GM18951 (cell line): Measurements from ENCODE around the gene MXRA8.

Experiments used
- POLR2A ChIP-seq: IDR thresholded peaks from 4 replicates; pipeline ENCODE4 v1.6.1; 2011; ENCODE audit warnings: mild to moderate bottlenecking; ENCODE audit not compliant: insufficient read length, insufficient read depth; ENCODE audit errors: extremely low read depth
- in situ Hi-C: fragments of 300-500 bp; cut with MboI; formaldehyde crosslinking; loops from one replicate; pipeline ENCODE4 v1.12.0; 2022; ENCODE audit warnings: low sequenced_read_pairs, mixed read lengths, inconsistent platforms; ENCODE audit not compliant: unreplicated experiment

Gene MXRA8

DNA sequence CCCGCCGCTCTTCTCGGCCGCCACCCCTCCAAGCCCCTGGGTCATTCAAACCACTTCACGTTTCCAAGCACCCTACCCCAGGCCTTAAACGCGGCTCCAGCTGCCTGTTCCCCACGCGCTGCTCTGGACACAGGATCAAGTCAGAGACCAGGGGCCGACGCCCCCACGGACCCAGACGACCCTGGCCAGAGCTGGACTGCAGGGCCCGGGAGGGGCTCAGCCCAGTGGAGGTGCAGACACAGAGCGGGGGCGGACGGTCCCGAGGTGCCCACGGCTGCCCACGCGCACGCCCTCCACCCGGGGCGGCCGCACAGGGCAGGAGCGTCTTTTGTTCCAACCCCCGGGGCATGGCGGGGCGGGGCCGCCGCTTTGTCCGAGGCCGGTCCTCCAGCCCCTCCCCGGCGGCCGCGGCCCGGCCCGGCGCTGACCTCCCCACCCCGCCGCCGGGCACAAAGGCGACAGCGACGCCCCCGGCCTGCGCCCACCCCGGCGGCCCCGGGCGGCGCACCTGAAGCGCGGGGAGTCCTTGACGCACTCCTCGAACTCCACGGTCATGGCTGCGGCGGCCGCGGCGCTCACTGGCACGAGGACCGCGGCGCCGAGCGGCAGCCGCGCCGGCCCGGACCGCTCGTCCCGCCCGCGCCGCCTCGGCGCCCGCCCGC, 51.0 kb downstream of the MXRA8 start:
- in situ Hi-C loops = no loop called here
- no peak for TF ChIP-seq POLR2A

DNA sequence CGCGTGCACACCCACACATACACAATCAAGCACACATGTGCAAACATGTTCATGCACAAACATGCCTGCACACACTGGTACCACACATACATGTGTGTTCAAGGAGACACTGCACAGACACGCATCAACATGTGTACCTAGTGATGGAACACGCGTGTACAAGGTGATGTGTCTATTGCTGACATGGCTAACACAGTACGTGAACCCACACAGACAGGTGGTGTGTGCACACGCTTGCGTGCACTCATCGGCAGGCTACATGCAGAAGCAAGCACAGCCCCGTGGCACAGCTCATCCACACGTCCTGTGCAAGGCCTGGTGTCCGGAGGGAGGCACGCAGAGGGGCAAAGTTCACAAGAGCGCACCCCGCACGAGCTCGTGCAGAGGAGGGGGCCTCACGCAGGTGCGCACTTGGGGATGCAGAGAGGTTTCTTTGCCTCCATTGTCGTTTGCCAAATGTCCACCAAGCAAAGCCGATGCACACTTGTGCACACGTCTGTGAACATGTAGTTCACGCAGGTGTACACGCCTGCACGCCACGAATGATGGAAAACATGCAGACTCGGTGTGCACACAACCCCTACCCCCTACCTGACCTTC, 51.6 kb downstream of the MXRA8 start:
- TF ChIP-seq POLR2A = no peak
- in situ Hi-C loops = no loop called here

DNA sequence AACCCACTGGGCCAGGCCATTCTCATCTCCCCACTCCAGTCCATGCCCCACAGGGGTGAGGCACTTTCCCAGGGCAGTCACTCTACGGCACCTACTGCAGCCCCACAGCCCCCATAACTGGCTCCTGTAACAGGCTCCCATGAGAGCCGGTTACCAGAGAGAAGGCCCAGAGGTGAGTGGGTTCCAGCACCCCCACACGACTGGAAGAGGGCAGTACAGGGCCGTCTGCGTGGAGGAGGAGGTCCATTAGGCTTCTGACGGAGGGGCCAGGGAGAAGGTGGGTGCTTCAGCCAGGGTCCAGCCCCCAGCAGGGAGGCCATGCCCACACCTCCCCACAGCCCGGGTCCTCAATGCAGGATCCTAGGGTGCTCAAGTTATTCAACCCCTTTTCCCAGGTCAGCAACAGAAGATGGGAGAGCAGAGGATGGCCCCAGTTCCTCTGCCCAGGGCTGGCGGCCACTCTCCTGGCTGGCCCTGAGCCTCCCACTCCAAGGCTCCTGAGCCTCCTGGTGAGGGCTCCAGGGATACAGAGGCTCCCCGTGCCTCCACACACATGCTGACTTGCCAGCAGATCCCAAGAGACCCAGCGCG, 52.2 kb downstream of the MXRA8 start:
- no peak for TF ChIP-seq POLR2A
- in situ Hi-C loops = no loop called here

DNA sequence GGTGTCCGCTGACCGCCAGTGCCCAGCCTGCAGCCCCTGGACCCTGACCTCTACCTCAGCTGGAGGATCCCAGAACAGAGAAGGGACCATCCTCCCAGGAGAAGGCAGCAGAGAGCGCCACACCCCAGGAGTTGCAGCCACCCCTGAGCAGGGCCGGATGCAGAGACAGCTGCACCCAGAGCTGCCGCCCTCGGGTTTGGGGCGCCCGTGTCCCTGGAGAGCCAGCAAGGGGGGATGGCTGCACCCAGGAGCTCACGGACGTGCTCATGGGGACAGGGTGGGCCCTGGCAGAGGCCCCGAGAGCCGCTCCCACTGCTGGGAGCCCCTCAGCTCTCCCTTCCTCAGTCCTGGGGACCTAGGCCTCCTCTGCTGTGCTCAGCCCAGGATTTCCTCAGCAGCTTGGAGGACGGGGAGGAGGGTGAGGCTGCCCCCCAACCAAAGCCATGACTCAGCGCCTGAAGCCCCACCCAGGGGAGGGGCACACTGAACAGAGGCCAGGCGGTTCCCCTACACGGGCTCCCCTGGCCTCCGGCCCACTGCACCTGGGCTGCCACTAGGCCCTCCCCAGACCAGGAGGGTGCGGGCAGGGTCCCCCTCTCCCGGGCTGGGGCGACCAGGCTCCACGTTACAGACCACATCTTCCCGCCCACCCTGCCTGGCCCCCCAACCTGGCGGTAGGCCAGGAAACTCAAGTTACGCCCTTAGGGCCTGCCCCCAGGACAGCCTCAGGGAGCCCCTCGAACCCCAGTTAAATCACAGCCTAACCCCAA, 52.9 kb downstream of the MXRA8 start:
- TF ChIP-seq POLR2A = peak; percentile 48
- in situ Hi-C loops = no loop called here

DNA sequence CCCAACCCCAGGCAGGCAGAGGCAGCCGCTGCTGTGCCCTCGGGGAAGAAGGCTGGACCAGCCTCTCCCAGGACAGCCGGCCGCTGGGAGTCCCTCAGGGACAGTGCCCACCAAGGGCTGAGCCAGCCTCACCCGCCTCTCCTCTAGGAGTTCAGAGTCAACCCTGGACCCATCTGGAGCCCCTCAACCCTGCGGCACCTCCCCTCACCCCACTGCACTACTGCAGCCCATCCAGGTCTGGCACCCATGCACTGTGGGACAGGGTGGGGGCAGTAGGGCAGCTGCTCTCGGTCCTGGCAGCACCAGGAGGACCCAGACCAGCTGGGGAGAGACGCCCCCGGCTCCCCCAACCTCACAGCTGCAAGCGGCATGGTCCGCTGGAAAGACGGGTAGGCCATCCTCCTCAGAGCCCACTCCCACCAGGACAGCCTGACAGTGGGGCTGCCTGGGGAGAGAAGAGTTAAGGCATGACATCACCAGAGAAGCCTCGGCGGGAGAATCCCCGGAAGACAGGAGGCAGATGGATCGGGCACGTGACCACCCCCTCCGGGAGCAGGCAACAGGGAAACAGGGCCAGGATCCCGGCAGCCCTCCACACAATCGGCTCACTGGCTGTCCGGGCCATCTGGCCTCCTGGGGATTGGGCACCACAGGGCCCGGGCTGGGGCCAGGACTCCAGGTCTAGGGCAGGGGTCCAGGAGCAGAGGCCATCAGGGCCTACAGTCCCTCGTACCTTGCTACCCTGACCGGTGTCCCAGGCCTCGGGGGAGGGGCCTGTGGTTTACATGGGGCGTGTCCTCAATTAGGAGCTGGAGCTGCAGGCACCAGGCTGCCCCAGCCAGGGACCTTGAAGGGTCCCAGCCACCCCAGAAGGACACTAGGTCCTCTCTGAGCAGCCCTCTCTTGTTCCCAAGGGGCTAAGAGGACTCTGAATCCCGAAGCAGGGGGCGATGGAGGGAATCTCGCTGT, 53.7 kb downstream of the MXRA8 start:
- in situ Hi-C loops = no loop called here
- TF ChIP-seq POLR2A = no peak

DNA sequence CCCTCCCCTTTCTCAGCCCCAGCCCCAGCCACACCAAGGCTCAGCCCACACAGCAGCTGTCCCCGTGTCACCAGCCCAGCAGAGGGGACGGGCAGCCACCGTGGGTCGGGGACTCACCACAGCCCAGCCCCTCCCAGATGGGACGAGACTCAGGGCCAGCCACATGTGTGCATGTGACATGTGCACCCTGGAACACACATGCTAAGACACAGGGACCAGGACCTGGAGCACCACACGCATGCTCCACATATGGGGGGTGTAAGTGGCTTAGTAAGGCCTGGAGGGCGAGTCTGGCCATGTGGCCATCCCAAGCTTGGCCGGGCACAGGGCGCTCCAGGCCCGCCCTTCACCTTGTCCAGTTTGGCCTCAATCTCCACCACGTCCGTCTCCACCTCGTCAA, 54.6 kb downstream of the MXRA8 start:
- in situ Hi-C loops = no loop called here

DNA sequence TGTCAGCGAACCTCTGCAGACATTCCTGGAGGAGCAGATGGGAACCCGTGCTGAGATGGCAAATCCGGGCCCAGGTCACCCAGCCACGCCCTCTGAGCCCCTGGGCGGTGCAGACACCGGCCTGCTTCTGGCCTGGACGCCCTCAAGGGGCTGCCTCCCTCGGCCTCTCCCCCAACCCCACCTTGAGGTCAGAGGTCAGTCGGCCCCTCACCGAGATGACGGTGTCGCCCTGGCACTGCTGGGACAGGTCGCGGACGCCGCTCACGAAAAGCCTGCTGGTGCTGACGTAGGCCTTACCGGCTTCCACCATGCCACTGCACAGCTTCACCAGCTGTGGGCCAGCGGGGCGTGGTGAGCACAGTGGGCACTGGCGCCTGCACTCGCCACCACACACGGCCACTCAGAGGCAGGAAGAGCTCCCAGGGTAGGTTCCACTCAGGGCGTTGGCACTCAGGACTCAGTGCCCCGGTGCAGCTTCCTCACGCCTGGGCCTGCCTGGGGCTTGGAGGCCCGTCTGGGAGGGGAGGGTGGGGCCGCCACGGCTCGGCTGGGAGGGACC, 55.3 kb downstream of the MXRA8 start:
- in situ Hi-C loops = no loop called here
- no peak for TF ChIP-seq POLR2A

More for the DNA sequence above, 54.6 kb downstream of the MXRA8 start:
- TF ChIP-seq POLR2A = no peak
